Heart right ventricle (tissue), 16 donors: ENCODE data around the gene SELENOF. TPM values are rescaled to one million over a fixed set of nuclear protein-coding genes. Genes with fewer than 3 reads are reported as not detected.

ENCODE experiments used
- ATAC-seq, 8 donors: fragments of 200-7000 bp; cut with Tn5 transposase; one replicate each; pipeline ENCODE4 v1.9.1; 2020; ENCODE audit warnings: mild to moderate bottlenecking in 8 of 8, moderate library complexity in 8 of 8, moderate number of reproducible peaks in 1 of 8
- DNase-seq, 2 donors: peaks; one replicate each; pipeline ENCODE4 v3.0.0-alpha.2; 2020
- H3K27ac ChIP-seq, 10 donors: fragments of 200-600 bp; sonication (generic) in 2 of 10; one replicate each; pipeline versions ENCODE4 v1.5.0 to v1.8.0; 2020 to 2022; ENCODE audit warnings: mild to moderate bottlenecking in 3 of 10
- H3K27me3 ChIP-seq, 7 donors: fragments of 200-600 bp; one replicate each; pipeline ENCODE4 v1.8.0; 2021 to 2022; ENCODE audit warnings: mild to moderate bottlenecking in 2 of 7
- H3K36me3 ChIP-seq, 9 donors: fragments of 200-600 bp; sonication (generic) in 1 of 9; one replicate each; pipeline versions ENCODE4 v1.5.0 to v1.8.0; 2020 to 2022; ENCODE audit warnings: mild to moderate bottlenecking in 2 of 9
- H3K4me1 ChIP-seq, 9 donors: fragments of 200-600 bp; sonication (generic) in 1 of 9; one replicate each; pipeline versions ENCODE4 v1.5.0 to v1.8.0; 2020 to 2022; ENCODE audit warnings: mild to moderate bottlenecking in 4 of 9
- H3K4me3 ChIP-seq, 10 donors: fragments of 200-600 bp; sonication (generic) in 2 of 10; one replicate each; pipeline versions ENCODE4 v1.5.0 to v1.8.0; 2020 to 2022; ENCODE audit warnings: mild to moderate bottlenecking in 7 of 10, moderate library complexity in 2 of 10
- H3K9me3 ChIP-seq, 11 donors: fragments of 200-600 bp in 10 of 11; sonication (generic) in 2 of 11; one replicate each; pipeline versions ENCODE4 v1.5.0 to v1.8.0; 2013 to 2022; ENCODE audit warnings: mild to moderate bottlenecking in 2 of 11, control low read depth in 1 of 11, moderate library complexity in 1 of 11
- CTCF ChIP-seq, 9 donors: fragments of 200-600 bp; sonication (generic) in 2 of 9; IDR thresholded peaks; one replicate each; pipeline versions ENCODE4 v1.5.0 to v1.8.0; 2021 to 2022; ENCODE audit warnings: antibody characterized with exemption in 9 of 9, mild to moderate bottlenecking in 5 of 9, moderate library complexity in 1 of 9
- WGBS, 2 donors: extraction: QIAGEN DNeasy Blood & Tissue Kit; methylation state at CpG; one replicate each; pipeline ENCODE4 v1.1.7; 2013; ENCODE audit warnings: inconsistent platforms in 1 of 2; 5-methylcytosine and 5-hydroxymethylcytosine counted together
- intact Hi-C, 10 donors: fragments of 100-400 bp; cut with DNase I; formaldehyde crosslinking; loops; one replicate each; pipeline versions ENCODE4 v1.11.1 to v1.14.2; 2022
- polyA plus RNA-seq, 2 donors: library from polyadenylated mRNA; stranded (reverse); fragments of 200-250 nt; gene quantifications; one replicate each; pipeline ENCODE4 v1.2.3, GENCODE V29; 2013
- total RNA-seq, 10 donors: library from RNA; stranded (reverse); fragmentation: NEBNext Ultra II Directional in 3 of 10; extraction: Animal tissue kit (Norgen Biotek cat#: 25700) in 3 of 10; gene quantifications; one replicate each; pipeline versions ENCODE4 v1.2.1 to v1.2.4, GENCODE V29; 2021 to 2023
- donor health status: Arrhythmogenic right ventricular cardiomyopathy.
- donor health status: ischemic (EF 13 %, LVEDD 7.1; RV severe dilation, severe dysfunction).
- donor health status: healthy with polysubstance abuse.
- donor health status: DM: no; HTN: yes; CAD: no.
- donor health status: DM: no; HTN: no; CAD: no.
- donor health status: ischemic (EF 25% LVEDD 6.9; RV normal size, moderate dysfunction).
- donor health status: ischemic (EF 25% LVEDD 5.7; RV mildly dilated, moderate dysfunction).
- donor health status: healthy.
- donor health status: DM: yes; HTN: yes; CAD: no.
- donor health status: Ischemic cardiomyopathy.
- donor health status: ischemic (EF 35%, LVEDD 5.7; RV mildly dilated, moderate dysfunction).
- donor health status: nonischemic (EF 11% LVEDD 7.7; RV severe dilation, severe dysfunction).
- donor health status: DM: yes; HTN: yes; CAD: no.
- donor health status: PGD.
- donor health status: ischemic (EF 29% LVEDD 5.4; RV normal size, mild dysfunction).
- donor health status: nonischemic (EF 23%, LVEDD 6.1; RV moderate dilation, normal function).

Gene SELENOF
- total and polyA plus RNA-seq, 12 donors, result 48.2 to 104 (median 73.4) TPM

- no peak for DNase-seq
- 84 to 85% methylated on average over 1 of the region's 1 CpG for WGBS, 2 donors
- Histone ChIP-seq H3K36me3 (peaks cover 0 to 27% (median 0%) of the 10 kb centered on the region in 9 donors), H3K9me3 (no peaks in the 10 kb centered on the region), H3K4me1 (no peaks in the 10 kb centered on the region), H3K27ac (no peak overlapping the region), H3K27me3 (no peaks in the 10 kb centered on the region), H3K4me3 (no peak overlapping the region)
- intact Hi-C loops, result no loop called here
- no peak for TF ChIP-seq CTCF (IDR thresholded peaks at IDR 0.05)
- ATAC-seq, result no peak
These were observed 52.5 kb downstream of the SELENOF start for GRCh38 chr1:86861424-86861823.

GRCh38 chr1:86860424-86860823 lies 53.5 kb downstream of the SELENOF start:
- H3K27me3 ChIP-seq, result no peaks in the 10 kb centered on the region
- WGBS, 2 donors, result 88 to 95% methylated on average over 1 of the region's 1 CpG
- no peaks in the 10 kb centered on the region for H3K4me1 ChIP-seq
- H3K9me3 ChIP-seq, result no peaks in the 10 kb centered on the region
- H3K27ac ChIP-seq, result no peak overlapping the region
- intact Hi-C loops, result no loop called here
- H3K4me3 ChIP-seq, result no peak overlapping the region
- DNase-seq, result no peak
- ATAC-seq, result no peak
- H3K36me3 ChIP-seq, result peaks cover 0 to 27% (median 0%) of the 10 kb centered on the region in 9 donors
- no peak for TF ChIP-seq CTCF (IDR thresholded peaks at IDR 0.05)

- TF ChIP-seq CTCF (IDR thresholded peaks at IDR 0.05), result no peak
- Histone ChIP-seq H3K9me3 (no peaks in the 10 kb centered on the region), H3K4me1 (no peaks in the 10 kb centered on the region), H3K4me3 (no peak overlapping the region), H3K27ac (no peak overlapping the region), H3K36me3 (peaks cover 0 to 27% (median 0%) of the 10 kb centered on the region in 9 donors), H3K27me3 (no peaks in the 10 kb centered on the region)
- DNase-seq (no peak), ATAC-seq (no peak)
- intact Hi-C loops, result no loop called here
- 97 to 99% methylated on average over 2 of the region's 2 CpGs for WGBS, 2 donors
These were observed 53.9 kb downstream of the SELENOF start for GRCh38 chr1:86860020-86860419.

GRCh38 chr1:86858524-86859261 lies 55.2 kb downstream of the SELENOF start:
- Histone ChIP-seq H3K4me1 (no peaks in the 10 kb centered on the region), H3K27me3 (no peaks in the 10 kb centered on the region), H3K36me3 (peaks cover 0 to 23% (median 0%) of the 10 kb centered on the region in 9 donors), H3K27ac (no peak overlapping the region), H3K4me3 (no peak overlapping the region), H3K9me3 (no peaks in the 10 kb centered on the region)
- ATAC-seq (no peak), DNase-seq (no peak)
- intact Hi-C loops, result no loop called here
- WGBS, 2 donors, result 96 to 98% methylated on average over 3 of the region's 3 CpGs
- TF ChIP-seq CTCF (IDR thresholded peaks at IDR 0.05), result no peak
